Panc1 (cell line): ENCODE measurements around the gene PRF1. TPM values are rescaled to one million over a fixed set of nuclear protein-coding genes. Genes with fewer than 3 reads are reported as not detected.

Experiments
- ATAC-seq: fragments of 200-7000 bp; cut with Tn5 transposase; 2 replicates; pipeline ENCODE4 v1.9.1; 2020; ENCODE audit warnings: mild to moderate bottlenecking, moderate library complexity
- BruUV-seq: library from RNA; stranded (reverse); fragments of 400-500 nt; replicated peaks from 2 replicates; lab custom pipeline; 2021; lab: Mats Ljungman, UMichigan
- CTCF ChIA-PET: fragments of 300-600 bp; sonication (Branson Sonifier 250); formaldehyde crosslinking; loops from one replicate; lab custom pipeline; 2022; ENCODE audit warnings: antibody characterized with exemption; lab: Charles Lee
- POLR2A ChIA-PET: fragments of 300-600 bp; sonication (Branson Sonifier 250); formaldehyde crosslinking; loops from one replicate; lab custom pipeline; 2022; ENCODE audit warnings: antibody characterized with exemption; lab: Charles Lee
- DNase-seq: peaks from one replicate; pipeline ENCODE4 v3.0.0-alpha.2; 2010; ENCODE audit warnings: low read depth, low spot score
- H3K27ac ChIP-seq: 2 replicates; pipeline ENCODE4 v1.5.1; 2011; ENCODE audit warnings: mild to moderate bottlenecking, low read length, inconsistent platforms
- H3K27me3 ChIP-seq: fragments of 200-500 bp; sonication (Bioruptor generic); 2 replicates; pipeline ENCODE4 v1.6.0; 2014; ENCODE audit warnings: low read length, inconsistent platforms; ENCODE audit not compliant: control insufficient read depth, insufficient read depth
- H3K36me3 ChIP-seq: fragments of 200-500 bp; sonication (Bioruptor generic); 2 replicates; pipeline ENCODE4 v1.5.1; 2014; ENCODE audit warnings: inconsistent platforms, mild to moderate bottlenecking, low read length, moderate library complexity; ENCODE audit not compliant: control insufficient read depth, insufficient read depth
- H3K4me1 ChIP-seq: 2 replicates; pipeline ENCODE4 v1.5.1; 2011; ENCODE audit warnings: inconsistent platforms, mild to moderate bottlenecking, low read length, moderate library complexity; ENCODE audit not compliant: control insufficient read depth, insufficient read depth
- H3K4me3 ChIP-seq, 2 experiments: 2 replicates each; pipeline ENCODE4 v1.5.1; 2011 to 2012; ENCODE audit warnings: low read depth in 2 of 2, low read length in 2 of 2, mild to moderate bottlenecking in 2 of 2, inconsistent platforms in 1 of 2, moderate library complexity in 1 of 2
- H3K9me3 ChIP-seq: fragments of 200-500 bp; sonication (Bioruptor generic); 2 replicates; pipeline ENCODE4 v1.5.1; 2014; ENCODE audit warnings: low read depth, mild to moderate bottlenecking, inconsistent platforms, low read length, moderate library complexity; ENCODE audit not compliant: control insufficient read depth, insufficient read depth
- POLR2AphosphoS5 ChIP-seq: IDR thresholded peaks from 2 replicates; pipeline ENCODE4 v1.6.1; 2012; ENCODE audit warnings: mild to moderate bottlenecking, low read depth, low read length, moderate library complexity
- REST ChIP-seq, 2 experiments: IDR thresholded peaks; 2 replicates each; pipeline ENCODE4 v1.6.1; 2011 to 2012; ENCODE audit warnings: low read depth in 2 of 2, control low read depth in 1 of 2, low read length in 1 of 2, mild to moderate bottlenecking in 1 of 2, moderate library complexity in 1 of 2; ENCODE audit not compliant: insufficient read depth in 1 of 2
- SIN3A ChIP-seq: IDR thresholded peaks from 2 replicates; pipeline ENCODE4 v1.6.1; 2012; ENCODE audit warnings: low read depth, mild to moderate bottlenecking, low read length, moderate library complexity, borderline replicate concordance; ENCODE audit not compliant: insufficient read depth
- TCF7L2 ChIP-seq: IDR thresholded peaks from 2 replicates; pipeline ENCODE4 v1.6.1; 2011; ENCODE audit warnings: mild to moderate bottlenecking, low read depth, low read length, inconsistent platforms
- in situ Hi-C: cut with HindIII; loops from 2 replicates; pipeline ENCODE4 v1.10.0; 2016; ENCODE audit warnings: low sequenced_read_pairs, low pct_unique_long_range_greater_than_20kb
- intact Hi-C: fragments of 100-400 bp; cut with micrococcal nuclease; formaldehyde crosslinking; loops from one replicate; pipeline ENCODE4 v1.10.0; 2022; ENCODE audit not compliant: unreplicated experiment
- total RNA-seq: library from RNA; stranded (reverse); gene quantifications from one replicate; pipeline ENCODE4 v1.2.1, GENCODE V29; 2021; ENCODE audit not compliant: unreplicated experiment
- TF ChIP-seq, protein P1 (sequence below): fragments of 450-650 bp; IDR thresholded peaks from 2 replicates; pipeline ENCODE4 v1.5.1; 2017; ENCODE audit warnings: mild to moderate bottlenecking

PRF1 gene
- total RNA-seq, 1 experiment from 2014 or later: not detected

DNA sequence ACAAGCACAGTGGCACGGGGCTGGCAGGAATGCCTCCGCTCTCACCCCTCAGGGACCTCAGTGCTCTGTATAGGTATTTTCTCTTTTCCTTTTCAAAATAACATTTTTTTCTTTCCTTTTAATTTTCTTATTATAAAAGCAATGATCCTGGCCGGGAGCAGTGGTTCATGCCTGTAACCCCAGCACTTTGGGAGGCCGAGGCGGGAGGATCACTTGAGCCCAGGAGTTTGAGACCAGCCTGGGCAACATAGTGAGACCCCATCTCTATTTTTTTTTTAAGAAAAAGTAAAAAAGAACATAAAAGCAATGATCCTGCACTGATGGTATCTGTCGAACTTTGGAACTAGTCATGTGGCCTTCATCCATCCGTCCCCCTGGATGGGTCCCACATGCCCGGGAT, 3.2 kb downstream of the PRF1 start:
- Histone ChIP-seq H3K27me3 (no peaks in the 10 kb centered on the region), H3K4me1 (no peaks in the 10 kb centered on the region), H3K9me3 (no peaks in the 10 kb centered on the region), H3K27ac (no peak overlapping the region), H3K4me3 (no peak overlapping the region), H3K36me3 (no peaks in the 10 kb centered on the region)
- TF ChIP-seq TCF7L2 (no peak), SIN3A (no peak), POLR2AphosphoS5 (no peak), REST (IDR thresholded peaks at IDR 0.05; ENCODE audit: insufficient read depth in 1 of 2, low read depth in 2 of 2, low read length in 1 of 2) (no peak)
- TF ChIP-seq, protein P1, sequence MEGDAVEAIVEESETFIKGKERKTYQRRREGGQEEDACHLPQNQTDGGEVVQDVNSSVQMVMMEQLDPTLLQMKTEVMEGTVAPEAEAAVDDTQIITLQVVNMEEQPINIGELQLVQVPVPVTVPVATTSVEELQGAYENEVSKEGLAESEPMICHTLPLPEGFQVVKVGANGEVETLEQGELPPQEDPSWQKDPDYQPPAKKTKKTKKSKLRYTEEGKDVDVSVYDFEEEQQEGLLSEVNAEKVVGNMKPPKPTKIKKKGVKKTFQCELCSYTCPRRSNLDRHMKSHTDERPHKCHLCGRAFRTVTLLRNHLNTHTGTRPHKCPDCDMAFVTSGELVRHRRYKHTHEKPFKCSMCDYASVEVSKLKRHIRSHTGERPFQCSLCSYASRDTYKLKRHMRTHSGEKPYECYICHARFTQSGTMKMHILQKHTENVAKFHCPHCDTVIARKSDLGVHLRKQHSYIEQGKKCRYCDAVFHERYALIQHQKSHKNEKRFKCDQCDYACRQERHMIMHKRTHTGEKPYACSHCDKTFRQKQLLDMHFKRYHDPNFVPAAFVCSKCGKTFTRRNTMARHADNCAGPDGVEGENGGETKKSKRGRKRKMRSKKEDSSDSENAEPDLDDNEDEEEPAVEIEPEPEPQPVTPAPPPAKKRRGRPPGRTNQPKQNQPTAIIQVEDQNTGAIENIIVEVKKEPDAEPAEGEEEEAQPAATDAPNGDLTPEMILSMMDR: no peak
- intact Hi-C loops (no loop called here), in situ Hi-C loops (no loop called here)
- no peak for DNase-seq
- ChIA-PET POLR2A (no interaction called here), CTCF (no interaction called here)
- BruUV-seq: no TSS peak
- no peak for ATAC-seq

DNA sequence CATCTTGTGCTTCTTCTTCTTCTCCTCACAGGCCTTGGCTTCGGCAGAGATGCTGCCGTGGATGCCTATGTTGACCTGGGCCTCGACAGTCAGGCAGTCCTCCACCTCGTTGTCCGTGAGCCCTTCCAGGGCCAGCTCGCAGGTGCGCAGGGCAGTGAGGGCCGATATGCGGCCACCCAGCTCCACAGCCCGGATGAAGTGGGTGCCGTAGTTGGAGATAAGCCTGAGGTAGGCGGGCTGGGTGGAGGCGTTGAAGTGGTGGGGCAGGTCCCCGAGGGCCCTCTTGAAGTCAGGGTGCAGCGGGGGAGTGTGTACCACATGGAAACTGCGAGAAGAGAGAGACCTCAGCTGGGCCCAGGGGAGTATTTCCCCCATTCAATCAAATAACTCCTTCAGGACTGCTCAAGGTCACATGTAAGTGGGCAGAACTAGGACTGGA, 3.7 kb downstream of the PRF1 start:
- no peaks in the 10 kb centered on the region for H3K9me3 ChIP-seq
- no peaks in the 10 kb centered on the region for H3K27me3 ChIP-seq
- no peaks in the 10 kb centered on the region for H3K36me3 ChIP-seq
- no peak overlapping the region for H3K4me3 ChIP-seq
- DNase-seq (no peak), ATAC-seq (no peak)
- intact Hi-C loops (no loop called here), in situ Hi-C loops (no loop called here)
- ChIA-PET POLR2A (no interaction called here), CTCF (no interaction called here)
- no peak overlapping the region for H3K27ac ChIP-seq
- H3K4me1 ChIP-seq: no peaks in the 10 kb centered on the region
- TF ChIP-seq, protein P1: no peak
- TF ChIP-seq TCF7L2 (no peak), POLR2AphosphoS5 (no peak), REST (IDR thresholded peaks at IDR 0.05; ENCODE audit: insufficient read depth in 1 of 2, low read depth in 2 of 2, low read length in 1 of 2) (no peak), SIN3A (no peak)
- no TSS peak for BruUV-seq
